ENCODE measurements around the gene ZDHHC8.
A peak's percentile ranks its signal among the peaks of the same experiment; 100 is the strongest.

The ZDHHC8 gene, protein sequence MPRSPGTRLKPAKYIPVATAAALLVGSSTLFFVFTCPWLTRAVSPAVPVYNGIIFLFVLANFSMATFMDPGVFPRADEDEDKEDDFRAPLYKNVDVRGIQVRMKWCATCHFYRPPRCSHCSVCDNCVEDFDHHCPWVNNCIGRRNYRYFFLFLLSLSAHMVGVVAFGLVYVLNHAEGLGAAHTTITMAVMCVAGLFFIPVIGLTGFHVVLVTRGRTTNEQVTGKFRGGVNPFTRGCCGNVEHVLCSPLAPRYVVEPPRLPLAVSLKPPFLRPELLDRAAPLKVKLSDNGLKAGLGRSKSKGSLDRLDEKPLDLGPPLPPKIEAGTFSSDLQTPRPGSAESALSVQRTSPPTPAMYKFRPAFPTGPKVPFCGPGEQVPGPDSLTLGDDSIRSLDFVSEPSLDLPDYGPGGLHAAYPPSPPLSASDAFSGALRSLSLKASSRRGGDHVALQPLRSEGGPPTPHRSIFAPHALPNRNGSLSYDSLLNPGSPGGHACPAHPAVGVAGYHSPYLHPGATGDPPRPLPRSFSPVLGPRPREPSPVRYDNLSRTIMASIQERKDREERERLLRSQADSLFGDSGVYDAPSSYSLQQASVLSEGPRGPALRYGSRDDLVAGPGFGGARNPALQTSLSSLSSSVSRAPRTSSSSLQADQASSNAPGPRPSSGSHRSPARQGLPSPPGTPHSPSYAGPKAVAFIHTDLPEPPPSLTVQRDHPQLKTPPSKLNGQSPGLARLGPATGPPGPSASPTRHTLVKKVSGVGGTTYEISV

DNA sequence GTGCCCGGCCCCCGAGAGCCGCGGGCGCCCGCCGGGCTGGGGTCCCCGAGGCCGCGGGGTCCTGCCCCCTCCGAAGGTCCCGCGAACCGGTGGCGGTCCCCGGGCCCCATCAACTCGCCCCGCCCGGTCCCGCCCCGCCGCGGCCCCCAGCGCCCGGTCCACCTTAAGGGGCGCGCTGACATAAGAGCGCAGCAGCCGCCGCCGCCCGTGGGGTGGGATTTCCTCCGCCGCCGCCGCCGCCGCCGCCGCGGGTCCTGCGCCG is at the start of gene ZDHHC8:
ZDHHC8 (plus strand) TSS at position 208 of the 262 bp plus-strand sequence. CDS start 144 bp downstream, outside the sequence.
- DNase-seq, result no peak

- no peak for DNase-seq
Observed at GRCh38 chr22:20083157-20083890, 48.3 kb upstream of the ZDHHC8 start.

DNA sequence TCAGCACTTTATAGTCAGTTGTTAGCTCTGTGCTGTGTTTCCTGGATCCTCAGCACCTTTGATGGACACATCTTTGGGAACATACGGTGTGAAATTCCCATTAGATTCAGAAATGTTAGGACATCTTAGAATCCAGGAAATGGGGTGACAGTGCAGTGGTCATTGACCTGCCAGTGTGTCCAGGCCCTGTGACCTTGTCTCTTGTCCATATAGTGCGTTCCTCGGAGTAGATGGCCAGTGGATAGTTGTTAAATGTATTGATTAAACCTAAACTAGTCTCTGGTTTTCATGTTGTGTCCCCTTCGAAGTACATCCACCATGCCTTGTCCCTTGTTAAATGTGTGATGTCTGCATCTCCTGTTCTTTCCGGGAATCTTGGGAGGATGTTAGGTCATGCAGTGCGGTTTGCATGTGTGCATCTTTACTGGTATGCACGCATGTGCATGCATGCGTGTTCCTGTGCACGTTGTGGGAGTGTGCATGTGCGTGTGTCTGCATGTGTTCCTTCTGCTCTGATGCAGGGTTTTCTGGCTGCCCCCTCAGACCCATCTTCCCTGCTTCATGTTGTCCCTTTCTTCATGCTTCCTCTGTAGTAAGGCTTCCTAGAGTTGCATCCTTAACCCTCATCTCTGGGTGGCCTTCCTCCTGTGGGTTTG is 47.6 kb upstream of the ZDHHC8 start:
- DNase-seq, result no peak

DNA sequence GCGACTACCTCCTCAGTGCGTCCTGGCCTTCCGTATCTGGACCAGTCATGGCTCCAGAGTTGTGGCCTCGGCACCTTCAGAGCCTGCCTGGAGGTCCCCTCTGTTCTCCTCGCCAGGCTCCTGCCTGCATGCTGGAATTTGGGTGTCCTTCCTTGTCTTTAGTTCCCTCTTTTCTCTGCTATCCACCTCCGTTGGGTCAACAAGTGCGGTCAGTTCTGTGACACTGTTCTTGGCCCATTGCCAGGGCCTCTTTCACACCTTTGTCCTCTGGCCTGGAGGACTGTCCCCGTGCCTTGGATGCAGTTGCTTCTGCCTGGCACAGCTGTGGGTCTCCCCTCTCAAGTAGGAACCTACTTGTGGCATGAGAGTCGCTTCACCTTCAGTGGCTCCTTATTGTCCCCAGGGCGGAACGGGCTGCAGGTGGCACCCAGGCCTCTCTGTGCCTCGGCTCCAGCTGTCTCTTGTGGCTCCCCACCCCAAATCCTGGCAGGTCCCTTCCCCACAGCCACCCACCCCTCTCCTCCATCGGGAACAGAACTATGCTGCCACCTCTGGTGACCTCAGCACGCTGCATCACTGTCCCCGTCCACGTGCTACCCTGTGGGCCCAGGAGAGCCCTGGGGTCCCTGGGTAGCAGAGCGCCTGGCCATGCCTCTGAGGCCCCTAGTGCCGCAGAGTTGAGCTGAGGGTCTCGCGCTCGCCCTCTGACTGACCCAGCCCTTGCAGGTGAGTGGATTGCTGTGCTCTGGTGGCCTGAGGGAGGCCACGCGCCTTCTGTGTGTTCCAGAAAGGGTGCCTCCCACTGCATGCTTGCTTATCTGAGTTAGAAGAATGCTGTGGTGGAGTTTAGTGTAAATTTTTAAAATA is 46.8 kb upstream of the ZDHHC8 start:
- DNase-seq, result no peak

DNA sequence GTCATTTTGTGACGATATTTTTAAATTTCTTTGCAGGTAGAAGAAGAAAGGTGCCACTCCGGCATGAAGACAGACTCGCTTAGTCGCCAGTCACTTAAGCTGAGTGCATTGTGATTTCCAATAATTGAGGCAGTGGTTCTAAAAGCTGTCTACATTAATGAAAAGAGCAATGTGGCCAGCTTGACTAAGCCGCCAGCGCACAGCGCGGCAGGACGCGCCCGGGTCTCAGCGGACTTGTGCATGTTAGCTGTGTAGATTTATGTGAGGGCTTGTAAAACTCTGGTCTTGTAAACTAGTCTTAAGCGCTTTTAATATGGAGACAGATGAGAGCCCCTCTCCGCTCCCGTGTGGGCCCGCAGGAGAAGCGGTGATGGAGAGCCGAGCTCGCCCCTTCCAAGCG is 46.0 kb upstream of the ZDHHC8 start:
- no peak for DNase-seq

- DNase-seq, result no peak
Observed at GRCh38 chr22:20086101-20086599, 45.5 kb upstream of the ZDHHC8 start.

DNA sequence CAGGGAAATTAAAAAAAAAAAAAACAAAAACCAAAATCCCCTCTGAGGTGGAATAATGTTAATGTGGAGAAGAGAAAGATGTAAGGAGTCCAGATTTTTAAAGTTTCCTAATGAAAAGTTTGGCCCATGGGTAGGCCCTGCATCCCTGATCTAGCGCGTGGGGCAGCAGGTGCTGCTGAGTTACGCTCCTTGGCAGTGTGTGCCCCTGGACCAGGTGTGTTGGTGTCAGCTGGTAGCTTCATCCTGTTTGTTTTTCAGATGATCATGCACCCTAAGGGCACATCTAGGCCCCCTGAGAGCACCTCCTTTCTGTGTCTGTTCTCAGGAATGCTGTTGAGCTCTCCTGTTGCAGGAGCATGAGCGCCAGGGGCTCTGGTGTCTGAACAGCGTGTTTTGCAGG is 44.8 kb upstream of the ZDHHC8 start:
- DNase-seq, result no peak

DNA sequence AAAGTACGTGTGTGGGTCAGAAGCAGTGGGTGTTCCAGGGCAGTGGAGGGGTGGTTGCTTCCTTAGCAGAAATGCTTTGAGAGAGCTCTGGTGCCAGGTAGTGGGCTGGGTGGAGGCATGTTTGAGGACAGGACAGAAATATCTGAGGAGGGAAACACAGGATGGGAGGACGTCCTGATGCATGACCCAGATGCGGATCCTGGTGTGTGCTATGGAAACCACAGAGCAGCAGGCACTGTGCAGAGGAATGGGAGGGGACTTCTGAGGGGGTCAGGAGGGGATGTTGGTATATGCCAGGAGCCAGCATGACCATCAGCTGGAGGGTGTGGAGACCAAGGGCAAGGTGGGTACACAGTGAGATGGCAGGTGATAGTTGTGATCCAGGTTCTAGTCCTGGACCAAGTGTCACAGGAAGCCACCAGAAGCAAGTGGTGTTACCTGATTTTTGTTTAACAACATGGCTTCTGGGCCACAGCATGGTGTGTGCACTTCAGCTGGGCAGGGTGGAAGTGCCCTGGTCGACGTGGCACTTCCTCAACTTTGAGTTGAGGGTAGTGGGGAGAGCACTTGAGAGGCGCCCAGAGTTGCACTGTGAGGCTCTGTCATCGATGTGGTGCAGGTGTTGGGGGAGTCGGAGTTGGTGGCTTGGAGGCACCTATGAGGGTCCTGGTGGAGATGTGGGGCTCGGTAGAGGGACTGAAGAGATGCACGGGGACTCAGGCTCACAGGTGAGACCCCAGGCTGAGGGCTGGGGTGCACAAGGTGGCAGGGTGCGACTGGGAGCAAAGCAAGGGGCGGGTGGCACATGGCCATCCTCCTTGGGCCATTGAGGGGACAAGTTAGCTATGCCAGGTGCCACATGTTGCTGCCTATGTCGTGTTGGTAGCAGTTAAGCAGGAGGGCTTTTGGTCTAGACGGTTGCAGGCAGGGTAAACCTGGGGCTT is 44.0 kb upstream of the ZDHHC8 start:
- no peak for DNase-seq

- DNase-seq, result no peak
Observed at GRCh38 chr22:20088263-20088648, 43.3 kb upstream of the ZDHHC8 start.

DNA sequence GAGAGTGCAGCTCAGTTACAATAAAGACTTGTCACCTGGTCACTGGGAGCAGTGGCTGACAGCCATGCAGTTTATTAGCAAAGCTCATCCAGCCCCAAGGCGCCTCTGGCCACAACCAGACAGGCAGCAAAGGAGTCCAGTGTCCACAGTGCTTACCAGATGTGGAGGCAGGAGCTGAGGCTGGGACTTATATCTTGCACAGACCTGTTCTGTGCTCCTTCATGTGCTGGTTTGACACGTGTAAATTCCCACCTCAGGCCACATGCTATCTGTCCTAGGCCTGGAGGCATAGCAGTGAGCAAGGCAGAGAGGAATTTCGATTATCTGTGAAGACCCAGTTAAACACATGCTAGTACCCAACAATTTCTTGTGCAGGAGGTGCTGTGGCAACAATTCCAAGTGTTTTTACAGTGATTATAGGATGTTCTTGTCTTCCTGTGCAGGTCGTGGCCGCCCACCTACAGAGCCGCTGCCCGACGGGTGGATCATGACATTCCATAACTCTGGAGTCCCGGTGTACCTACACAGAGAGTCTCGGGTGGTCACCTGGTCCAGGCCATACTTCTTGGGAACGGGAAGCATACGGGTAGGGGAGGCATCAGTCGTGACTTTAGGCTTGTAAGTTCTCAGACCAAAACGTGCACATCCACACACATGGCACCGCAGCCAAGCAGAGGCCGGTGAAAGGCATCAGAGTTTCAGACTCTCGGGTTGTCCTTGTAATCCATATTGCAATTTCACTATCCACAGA is 42.2 kb upstream of the ZDHHC8 start:
- DNase-seq, result no peak

DNA sequence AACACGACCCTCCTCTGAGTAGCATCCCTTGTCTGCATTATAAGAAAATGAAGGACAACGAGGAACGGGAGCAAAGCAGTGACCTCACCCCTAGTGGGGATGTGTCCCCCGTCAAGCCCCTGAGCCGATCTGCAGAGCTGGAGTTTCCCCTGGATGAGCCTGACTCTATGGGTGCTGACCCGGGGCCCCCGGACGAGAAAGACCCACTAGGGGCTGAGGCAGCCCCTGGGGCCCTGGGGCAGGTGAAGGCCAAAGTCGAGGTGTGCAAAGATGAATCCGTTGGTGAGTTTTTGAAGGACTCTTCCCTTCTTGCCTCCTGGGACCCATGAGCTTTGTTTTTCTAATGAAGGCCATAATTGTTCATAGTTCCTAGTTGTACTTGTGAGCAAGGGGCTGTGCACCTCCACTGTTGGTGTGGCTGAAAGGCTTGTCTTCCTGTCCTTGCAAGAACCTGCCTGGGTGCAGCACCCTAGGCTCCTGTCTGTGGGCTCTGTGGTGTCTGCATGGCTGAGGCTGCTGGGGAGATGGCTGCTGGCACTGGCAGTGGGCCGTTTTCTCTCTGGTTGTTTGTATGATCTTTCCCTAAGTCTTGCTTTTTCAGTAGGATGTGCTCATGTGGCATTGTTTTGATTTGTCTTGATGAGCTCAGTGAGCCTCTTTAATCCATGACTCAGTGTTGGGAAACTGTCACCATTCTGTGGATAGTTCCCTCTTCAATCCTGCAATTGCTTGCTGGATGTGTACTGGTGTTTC is 41.5 kb upstream of the ZDHHC8 start:
- peak; percentile 48 for DNase-seq

- DNase-seq, result no peak
Observed at GRCh38 chr22:20090730-20091240, 40.8 kb upstream of the ZDHHC8 start.

DNA sequence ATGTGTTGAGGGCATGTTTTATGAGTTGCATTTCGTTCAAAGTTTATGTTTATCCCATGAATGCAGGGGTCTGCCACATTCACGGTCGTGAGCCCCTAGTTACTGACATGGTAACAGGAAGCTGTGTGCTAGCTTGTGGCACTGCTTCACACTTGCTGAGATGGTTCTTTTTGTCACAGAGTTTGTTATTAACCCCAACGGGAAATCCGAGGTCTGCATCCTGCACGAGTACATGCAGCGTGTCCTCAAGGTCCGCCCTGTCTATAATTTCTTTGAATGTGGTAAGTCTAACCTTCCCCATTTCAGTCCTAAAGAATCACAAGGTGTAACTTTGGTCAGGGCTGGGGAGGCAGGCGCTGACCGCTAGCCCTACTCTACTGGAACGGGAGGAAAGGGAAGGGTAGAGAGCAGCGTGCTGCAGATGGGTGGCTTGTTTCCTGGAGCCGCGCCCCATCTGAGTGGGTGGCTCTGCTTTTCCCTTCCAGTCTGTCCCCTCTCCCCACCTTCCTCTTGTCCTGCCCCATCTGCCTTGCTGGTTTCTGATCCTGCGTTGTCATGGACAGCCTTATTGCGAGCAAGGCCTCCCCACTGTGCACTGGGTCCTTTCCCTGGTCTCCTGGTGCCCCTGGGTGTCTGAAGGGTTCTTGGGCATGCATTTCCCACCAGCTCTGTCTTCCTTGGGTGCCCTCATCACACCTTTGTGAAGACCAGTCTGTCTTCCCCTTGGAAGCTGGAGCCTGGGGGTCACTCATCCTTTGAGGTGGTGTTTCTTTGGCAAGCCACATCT is 39.7 kb upstream of the ZDHHC8 start:
- no peak for DNase-seq

- DNase-seq, result no peak
Observed at GRCh38 chr22:20092477-20092854, 39.1 kb upstream of the ZDHHC8 start.

DNA sequence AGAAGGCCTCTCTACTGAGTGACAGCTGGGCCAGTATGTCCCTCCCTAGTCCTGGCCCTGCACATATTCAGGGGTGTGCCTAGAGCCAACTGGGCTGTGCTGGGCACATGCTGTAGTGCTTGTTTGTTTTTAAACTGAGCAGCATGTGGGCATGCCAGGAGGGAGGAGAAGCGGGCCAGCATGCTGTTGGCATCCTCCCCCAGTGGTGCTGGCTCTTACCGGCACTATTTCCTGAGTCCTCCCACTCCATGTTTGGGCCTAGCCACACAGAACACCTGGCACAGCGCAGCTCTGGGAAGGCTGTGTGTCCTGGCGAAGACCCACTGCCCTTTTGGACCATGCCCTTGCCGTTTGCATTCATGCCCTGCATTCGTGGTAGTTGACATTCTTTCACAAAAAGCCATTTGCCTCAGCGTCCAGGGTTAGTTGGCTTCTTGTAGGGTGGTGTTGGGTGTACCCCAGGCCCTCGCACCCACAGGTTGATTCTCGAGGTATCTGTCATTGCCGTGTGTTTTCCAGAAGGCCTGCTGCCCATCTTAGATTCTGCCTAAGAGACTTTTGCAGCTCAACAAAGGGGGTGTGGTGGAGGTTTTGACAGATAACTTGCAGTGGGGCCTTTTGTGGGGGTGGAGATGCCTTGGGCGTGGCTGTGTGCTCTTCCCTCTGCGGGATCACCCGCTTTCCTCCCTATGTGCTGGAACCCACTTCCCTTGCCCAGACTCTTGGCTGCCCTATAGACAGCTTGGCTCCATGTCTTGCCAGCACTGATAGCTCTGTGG is 38.0 kb upstream of the ZDHHC8 start:
- no peak for DNase-seq

- DNase-seq, result no peak
Observed at GRCh38 chr22:20094197-20094807, 37.3 kb upstream of the ZDHHC8 start.

GRCh38 chr22:20095521-20095920 is 36.1 kb upstream of the ZDHHC8 start:
- DNase-seq, result no peak

Data from EL (cell line).